OCI-LY7 (cell line): ENCODE measurements around the gene SEC14L1.
"Not testable (repeated sequence)": the region's sequence is repeated elsewhere in the genome, so short reads cannot be mapped to it uniquely, and the experiment has no call there.

Experiments used
- EZH2phosphoT487 ChIP-seq: fragments of 200-600 bp; sonication (generic); IDR thresholded peaks from 2 replicates; pipeline ENCODE4 v1.6.1; 2018; ENCODE audit warnings: low read depth, borderline replicate concordance, mild to moderate bottlenecking, mixed run types, antibody characterized with exemption, low read length, moderate library complexity, mixed read lengths
- TF ChIP-seq, protein P1 (sequence below): fragments of 200-600 bp; sonication (generic); conservative IDR thresholded peaks from 2 replicates; pipeline ENCODE4 v1.5.1; 2014; ENCODE audit warnings: mild to moderate bottlenecking, antibody characterized with exemption, low read length, moderate library complexity, mixed read lengths

DNA sequence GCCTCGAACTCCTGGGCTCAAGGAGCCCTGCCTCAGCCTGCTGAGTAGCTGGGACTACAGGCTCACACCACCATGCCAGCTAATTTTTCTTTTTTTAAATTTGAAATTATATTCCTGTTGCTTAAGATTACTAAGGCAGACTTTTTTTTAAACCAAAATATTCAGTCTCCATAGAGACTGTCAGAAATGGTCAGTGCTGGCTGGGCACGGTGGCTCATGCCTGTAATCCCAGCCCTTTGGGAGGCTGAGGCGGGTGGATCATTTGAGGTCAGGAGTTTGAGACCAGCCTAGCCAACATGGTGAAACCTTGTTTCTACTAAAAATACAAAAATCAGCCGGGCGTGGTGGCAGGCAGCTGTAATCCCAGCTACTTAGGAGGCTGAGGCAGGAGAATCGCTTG is 11.3 kb downstream of the SEC14L1 start:
- TF ChIP-seq, protein P1, sequence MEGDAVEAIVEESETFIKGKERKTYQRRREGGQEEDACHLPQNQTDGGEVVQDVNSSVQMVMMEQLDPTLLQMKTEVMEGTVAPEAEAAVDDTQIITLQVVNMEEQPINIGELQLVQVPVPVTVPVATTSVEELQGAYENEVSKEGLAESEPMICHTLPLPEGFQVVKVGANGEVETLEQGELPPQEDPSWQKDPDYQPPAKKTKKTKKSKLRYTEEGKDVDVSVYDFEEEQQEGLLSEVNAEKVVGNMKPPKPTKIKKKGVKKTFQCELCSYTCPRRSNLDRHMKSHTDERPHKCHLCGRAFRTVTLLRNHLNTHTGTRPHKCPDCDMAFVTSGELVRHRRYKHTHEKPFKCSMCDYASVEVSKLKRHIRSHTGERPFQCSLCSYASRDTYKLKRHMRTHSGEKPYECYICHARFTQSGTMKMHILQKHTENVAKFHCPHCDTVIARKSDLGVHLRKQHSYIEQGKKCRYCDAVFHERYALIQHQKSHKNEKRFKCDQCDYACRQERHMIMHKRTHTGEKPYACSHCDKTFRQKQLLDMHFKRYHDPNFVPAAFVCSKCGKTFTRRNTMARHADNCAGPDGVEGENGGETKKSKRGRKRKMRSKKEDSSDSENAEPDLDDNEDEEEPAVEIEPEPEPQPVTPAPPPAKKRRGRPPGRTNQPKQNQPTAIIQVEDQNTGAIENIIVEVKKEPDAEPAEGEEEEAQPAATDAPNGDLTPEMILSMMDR, result not testable (repeated sequence)
- not testable (repeated sequence) for TF ChIP-seq EZH2phosphoT487
